HG02571 (cell line): ENCODE measurements around the gene RAD23B.

ENCODE experiments used
- ATAC-seq: cut with Tn5 transposase; IDR thresholded peaks from one replicate; pipeline ENCODE4 v1.9.1; 2021; ENCODE audit warnings: mild to moderate bottlenecking, moderate library complexity; ENCODE audit not compliant: unreplicated experiment

Gene RAD23B

GRCh38 chr9:107367727-107368502 is 84.8 kb downstream of the RAD23B start:
- no peak for ATAC-seq

- ATAC-seq: no peak
These were observed 85.6 kb downstream of the RAD23B start for GRCh38 chr9:107368696-107369095.

- no peak for ATAC-seq
These were observed 90.7 kb downstream of the RAD23B start for GRCh38 chr9:107373809-107374208.

- no peak for ATAC-seq
These were observed 91.9 kb downstream of the RAD23B start for GRCh38 chr9:107375001-107375400.

GRCh38 chr9:107375651-107376369 is 92.7 kb downstream of the RAD23B start:
- no peak for ATAC-seq

- no peak for ATAC-seq
These were observed 94.9 kb downstream of the RAD23B start for GRCh38 chr9:107378006-107378405.
